ENCODE data around the gene BICD1.

The BICD1 gene

DNA sequence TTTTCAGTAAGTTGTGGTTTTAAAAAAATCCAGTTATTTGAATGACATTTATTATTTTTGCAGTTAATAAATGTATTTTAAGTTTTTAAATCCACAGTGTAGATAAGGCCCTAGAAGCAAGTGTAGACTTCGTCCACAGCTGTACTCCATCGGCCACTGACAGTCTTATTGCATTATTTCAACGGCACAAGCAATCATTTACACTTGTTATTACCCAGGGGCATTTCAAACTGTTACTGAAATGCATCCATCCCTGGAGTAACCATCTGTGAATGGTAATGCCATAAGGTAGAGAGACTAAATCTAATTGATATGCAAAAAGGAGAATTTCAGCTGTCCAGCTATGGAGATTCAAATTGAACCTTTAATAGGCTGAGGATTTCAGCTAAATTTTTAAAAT lies 48.4 kb downstream of the BICD1 start:
- Histone ChIP-seq H3K27me3 (ENCODE audit: insufficient read depth, low read depth) (no peaks in the 10 kb centered on the region), H3K4me2 (no peak overlapping the region), H3K4me1 (ENCODE audit: low read depth, poor library complexity, severe bottlenecking) (no peaks in the 10 kb centered on the region), H3K9ac (no peak overlapping the region), H3K36me3 (ENCODE audit: insufficient read depth) (no peaks in the 10 kb centered on the region), H4K20me1 (ENCODE audit: insufficient read depth) (no peaks in the 10 kb centered on the region), H3K79me2 (ENCODE audit: insufficient read depth, low read depth) (no peaks in the 10 kb centered on the region), H3K4me3 (IDR thresholded peaks at IDR 0.05; ENCODE audit: insufficient read depth, low read depth, low read length) (no peak overlapping the region), H2AFZ (ENCODE audit: low read depth) (no peak overlapping the region), H3K27ac (no peak overlapping the region; the same call in 1 of the 2 replicates)
- TF ChIP-seq, protein P1, sequence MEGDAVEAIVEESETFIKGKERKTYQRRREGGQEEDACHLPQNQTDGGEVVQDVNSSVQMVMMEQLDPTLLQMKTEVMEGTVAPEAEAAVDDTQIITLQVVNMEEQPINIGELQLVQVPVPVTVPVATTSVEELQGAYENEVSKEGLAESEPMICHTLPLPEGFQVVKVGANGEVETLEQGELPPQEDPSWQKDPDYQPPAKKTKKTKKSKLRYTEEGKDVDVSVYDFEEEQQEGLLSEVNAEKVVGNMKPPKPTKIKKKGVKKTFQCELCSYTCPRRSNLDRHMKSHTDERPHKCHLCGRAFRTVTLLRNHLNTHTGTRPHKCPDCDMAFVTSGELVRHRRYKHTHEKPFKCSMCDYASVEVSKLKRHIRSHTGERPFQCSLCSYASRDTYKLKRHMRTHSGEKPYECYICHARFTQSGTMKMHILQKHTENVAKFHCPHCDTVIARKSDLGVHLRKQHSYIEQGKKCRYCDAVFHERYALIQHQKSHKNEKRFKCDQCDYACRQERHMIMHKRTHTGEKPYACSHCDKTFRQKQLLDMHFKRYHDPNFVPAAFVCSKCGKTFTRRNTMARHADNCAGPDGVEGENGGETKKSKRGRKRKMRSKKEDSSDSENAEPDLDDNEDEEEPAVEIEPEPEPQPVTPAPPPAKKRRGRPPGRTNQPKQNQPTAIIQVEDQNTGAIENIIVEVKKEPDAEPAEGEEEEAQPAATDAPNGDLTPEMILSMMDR (conservative IDR thresholded peaks at IDR 0.05; ENCODE audit: low read depth, low read length): no peak

DNA sequence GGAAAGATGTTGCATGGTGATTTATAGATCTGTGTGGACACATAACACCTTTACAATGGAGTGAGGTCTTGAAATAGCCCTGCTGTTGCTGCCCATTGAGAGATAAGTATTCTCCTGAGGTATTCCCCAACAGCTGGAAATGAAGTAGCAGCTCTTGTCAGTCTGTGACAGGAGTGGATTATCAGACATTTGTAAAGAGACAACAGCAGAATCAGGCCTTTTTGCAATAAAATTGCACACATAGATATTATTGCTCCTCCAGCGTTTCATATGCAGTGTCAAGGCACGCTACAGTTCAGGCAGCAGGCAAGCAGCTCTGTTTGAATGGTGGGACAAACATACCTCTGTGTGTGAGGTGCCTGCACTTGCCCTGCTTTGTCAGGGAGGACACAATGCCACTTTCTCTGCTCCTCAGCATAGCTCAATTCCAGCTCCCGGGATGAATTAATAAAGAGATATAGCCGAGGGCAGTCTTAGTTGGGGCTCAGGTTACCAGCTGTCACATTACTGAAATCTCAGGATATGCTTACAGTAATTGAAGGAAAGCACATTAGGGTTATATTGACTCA lies 49.4 kb downstream of the BICD1 start:
- Histone ChIP-seq H3K36me3 (ENCODE audit: insufficient read depth) (no peaks in the 10 kb centered on the region), H2AFZ (ENCODE audit: low read depth) (no peak overlapping the region), H3K9ac (no peak overlapping the region), H4K20me1 (ENCODE audit: insufficient read depth) (no peaks in the 10 kb centered on the region), H3K79me2 (ENCODE audit: insufficient read depth, low read depth) (no peaks in the 10 kb centered on the region), H3K27ac (no peak overlapping the region), H3K4me2 (no peak overlapping the region), H3K4me1 (ENCODE audit: low read depth, poor library complexity, severe bottlenecking) (no peaks in the 10 kb centered on the region), H3K4me3 (IDR thresholded peaks at IDR 0.05; ENCODE audit: insufficient read depth, low read depth, low read length) (no peak overlapping the region), H3K27me3 (ENCODE audit: insufficient read depth, low read depth) (no peaks in the 10 kb centered on the region)
- TF ChIP-seq, protein P1 (conservative IDR thresholded peaks at IDR 0.05; ENCODE audit: low read depth, low read length): no peak

DNA sequence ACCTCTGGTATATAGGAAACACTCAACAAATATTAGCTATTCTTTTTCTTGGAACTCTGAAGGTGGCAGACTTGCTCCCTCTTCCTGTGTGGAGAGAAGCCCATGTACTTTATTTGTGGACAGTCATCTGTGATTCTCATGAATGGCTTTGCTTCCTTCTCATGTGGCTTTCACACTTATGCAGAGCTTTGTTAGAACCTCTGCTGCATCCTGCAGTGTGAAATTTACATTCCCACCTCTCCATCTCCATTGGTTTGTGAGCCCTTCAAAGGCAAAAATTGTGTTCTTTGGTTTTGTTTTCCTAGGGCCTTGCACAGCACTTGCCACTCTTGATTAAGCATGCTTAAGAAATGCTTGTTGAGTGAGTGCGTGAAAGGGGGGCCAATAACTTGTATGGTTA lies 51.9 kb downstream of the BICD1 start:
- no peak overlapping the region for H3K4me2 ChIP-seq
- H2AFZ ChIP-seq (ENCODE audit: low read depth): no peak overlapping the region
- H3K27ac ChIP-seq: no peak overlapping the region
- H3K79me2 ChIP-seq (ENCODE audit: insufficient read depth, low read depth): no peaks in the 10 kb centered on the region
- TF ChIP-seq, protein P1 (conservative IDR thresholded peaks at IDR 0.05; ENCODE audit: low read depth, low read length): no peak
- no peak overlapping the region for H3K9ac ChIP-seq
- H3K27me3 ChIP-seq (ENCODE audit: insufficient read depth, low read depth): no peaks in the 10 kb centered on the region
- no peaks in the 10 kb centered on the region for H3K4me1 ChIP-seq (ENCODE audit: low read depth, poor library complexity, severe bottlenecking)
- H3K4me3 ChIP-seq (IDR thresholded peaks at IDR 0.05; ENCODE audit: insufficient read depth, low read depth, low read length): no peak overlapping the region
- no peaks in the 10 kb centered on the region for H4K20me1 ChIP-seq (ENCODE audit: insufficient read depth)
- no peaks in the 10 kb centered on the region for H3K36me3 ChIP-seq (ENCODE audit: insufficient read depth)

DNA sequence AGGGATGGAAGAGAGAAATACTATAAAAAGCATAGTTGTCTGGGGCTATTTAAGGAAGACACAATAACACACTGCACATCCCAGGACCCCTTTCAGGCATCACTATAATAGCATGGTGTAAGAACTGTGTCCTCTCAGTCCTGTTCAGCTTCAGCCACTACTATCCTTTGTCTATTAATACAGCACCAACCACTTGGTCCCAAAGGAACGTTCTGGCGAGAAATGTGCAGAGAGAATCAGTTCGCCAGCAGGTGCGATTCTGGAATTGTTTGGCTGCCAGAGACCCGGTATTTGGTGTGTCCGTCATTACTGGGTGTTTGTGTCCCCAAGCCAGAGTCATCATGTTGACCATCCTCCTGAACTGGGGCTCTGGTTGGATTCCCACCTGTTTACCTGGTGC lies 52.7 kb downstream of the BICD1 start:
- TF ChIP-seq, protein P1 (conservative IDR thresholded peaks at IDR 0.05; ENCODE audit: low read depth, low read length): no peak

More for the DNA sequence above, 52.7 kb downstream of the BICD1 start:
- Histone ChIP-seq H3K27me3 (ENCODE audit: insufficient read depth, low read depth) (no peaks in the 10 kb centered on the region), H2AFZ (ENCODE audit: low read depth) (no peak overlapping the region), H3K79me2 (ENCODE audit: insufficient read depth, low read depth) (no peaks in the 10 kb centered on the region), H4K20me1 (ENCODE audit: insufficient read depth) (no peaks in the 10 kb centered on the region), H3K4me2 (no peak overlapping the region), H3K36me3 (ENCODE audit: insufficient read depth) (no peaks in the 10 kb centered on the region), H3K4me1 (ENCODE audit: low read depth, poor library complexity, severe bottlenecking) (no peaks in the 10 kb centered on the region), H3K27ac (no peak overlapping the region), H3K4me3 (IDR thresholded peaks at IDR 0.05; ENCODE audit: insufficient read depth, low read depth, low read length) (no peak overlapping the region), H3K9ac (no peak overlapping the region)

All from KMS-11 (cell line).